Heart right ventricle (tissue), 16 donors: ENCODE data around the gene ACSL5. TPM values are rescaled to one million over a fixed set of nuclear protein-coding genes. Genes with fewer than 3 reads are reported as not detected.
"Not testable (repeated sequence)": the region's sequence is repeated elsewhere in the genome, so short reads cannot be mapped to it uniquely, and the experiment has no call there.

Experiments used
- ATAC-seq, 8 donors: fragments of 200-7000 bp; cut with Tn5 transposase; one replicate each; pipeline ENCODE4 v1.9.1; 2020; ENCODE audit warnings: mild to moderate bottlenecking in 8 of 8, moderate library complexity in 8 of 8, moderate number of reproducible peaks in 1 of 8
- DNase-seq, 2 donors: peaks; one replicate each; pipeline ENCODE4 v3.0.0-alpha.2; 2020
- H3K27ac ChIP-seq, 10 donors: fragments of 200-600 bp; sonication (generic) in 2 of 10; one replicate each; pipeline versions ENCODE4 v1.5.0 to v1.8.0; 2020 to 2022; ENCODE audit warnings: mild to moderate bottlenecking in 3 of 10
- H3K27me3 ChIP-seq, 7 donors: fragments of 200-600 bp; one replicate each; pipeline ENCODE4 v1.8.0; 2021 to 2022; ENCODE audit warnings: mild to moderate bottlenecking in 2 of 7
- H3K36me3 ChIP-seq, 9 donors: fragments of 200-600 bp; sonication (generic) in 1 of 9; one replicate each; pipeline versions ENCODE4 v1.5.0 to v1.8.0; 2020 to 2022; ENCODE audit warnings: mild to moderate bottlenecking in 2 of 9
- H3K4me1 ChIP-seq, 9 donors: fragments of 200-600 bp; sonication (generic) in 1 of 9; one replicate each; pipeline versions ENCODE4 v1.5.0 to v1.8.0; 2020 to 2022; ENCODE audit warnings: mild to moderate bottlenecking in 4 of 9
- H3K4me3 ChIP-seq, 10 donors: fragments of 200-600 bp; sonication (generic) in 2 of 10; one replicate each; pipeline versions ENCODE4 v1.5.0 to v1.8.0; 2020 to 2022; ENCODE audit warnings: mild to moderate bottlenecking in 7 of 10, moderate library complexity in 2 of 10
- H3K9me3 ChIP-seq, 11 donors: fragments of 200-600 bp in 10 of 11; sonication (generic) in 2 of 11; one replicate each; pipeline versions ENCODE4 v1.5.0 to v1.8.0; 2013 to 2022; ENCODE audit warnings: mild to moderate bottlenecking in 2 of 11, control low read depth in 1 of 11, moderate library complexity in 1 of 11
- CTCF ChIP-seq, 9 donors: fragments of 200-600 bp; sonication (generic) in 2 of 9; IDR thresholded peaks; one replicate each; pipeline versions ENCODE4 v1.5.0 to v1.8.0; 2021 to 2022; ENCODE audit warnings: antibody characterized with exemption in 9 of 9, mild to moderate bottlenecking in 5 of 9, moderate library complexity in 1 of 9
- WGBS, 2 donors: extraction: QIAGEN DNeasy Blood & Tissue Kit; methylation state at CpG; one replicate each; pipeline ENCODE4 v1.1.7; 2013; ENCODE audit warnings: inconsistent platforms in 1 of 2; 5-methylcytosine and 5-hydroxymethylcytosine counted together
- intact Hi-C, 10 donors: fragments of 100-400 bp; cut with DNase I; formaldehyde crosslinking; loops; one replicate each; pipeline versions ENCODE4 v1.11.1 to v1.14.2; 2022
- polyA plus RNA-seq, 2 donors: library from polyadenylated mRNA; stranded (reverse); fragments of 200-250 nt; gene quantifications; one replicate each; pipeline ENCODE4 v1.2.3, GENCODE V29; 2013
- total RNA-seq, 10 donors: library from RNA; stranded (reverse); fragmentation: NEBNext Ultra II Directional in 3 of 10; extraction: Animal tissue kit (Norgen Biotek cat#: 25700) in 3 of 10; gene quantifications; one replicate each; pipeline versions ENCODE4 v1.2.1 to v1.2.4, GENCODE V29; 2021 to 2023
- donor health status: Arrhythmogenic right ventricular cardiomyopathy.
- donor health status: ischemic (EF 13 %, LVEDD 7.1; RV severe dilation, severe dysfunction).
- donor health status: healthy with polysubstance abuse.
- donor health status: DM: no; HTN: yes; CAD: no.
- donor health status: DM: no; HTN: no; CAD: no.
- donor health status: ischemic (EF 25% LVEDD 6.9; RV normal size, moderate dysfunction).
- donor health status: ischemic (EF 25% LVEDD 5.7; RV mildly dilated, moderate dysfunction).
- donor health status: healthy.
- donor health status: DM: yes; HTN: yes; CAD: no.
- donor health status: Ischemic cardiomyopathy.
- donor health status: ischemic (EF 35%, LVEDD 5.7; RV mildly dilated, moderate dysfunction).
- donor health status: nonischemic (EF 11% LVEDD 7.7; RV severe dilation, severe dysfunction).
- donor health status: DM: yes; HTN: yes; CAD: no.
- donor health status: PGD.
- donor health status: ischemic (EF 29% LVEDD 5.4; RV normal size, mild dysfunction).
- donor health status: nonischemic (EF 23%, LVEDD 6.1; RV moderate dilation, normal function).

The ACSL5 gene
- total and polyA plus RNA-seq, 12 donors = 3.1 to 17.4 (median 6.6) TPM

- peak in 7 of 8 donors; percentile 16 to 57 (median 40) for ATAC-seq
- no peaks in the 10 kb centered on the region for H3K36me3 ChIP-seq
- H3K4me3 ChIP-seq = peak overlapping the region in 7 of 10 donors; percentile 36 to 64 (median 59)
- H3K4me1 ChIP-seq = peaks cover 0 to 33% (median 22%) of the 10 kb centered on the region in 9 donors
- intact Hi-C loops = no loop called here
- peak overlapping the region; percentile 44 to 98 (median 81) for H3K27ac ChIP-seq
- DNase-seq = no peak
- H3K27me3 ChIP-seq = no peaks in the 10 kb centered on the region
- peak in 1 of 9 donors; percentile 3 for TF ChIP-seq CTCF (IDR thresholded peaks at IDR 0.05)
- 52 to 56% methylated on average over 8 of the region's 8 CpGs for WGBS, 2 donors
- no peaks in the 10 kb centered on the region for H3K9me3 ChIP-seq
These were observed 1.0 kb downstream of the ACSL5 start for GRCh38 chr10:112374724-112375541.

GRCh38 chr10:112375721-112376395 lies 1.9 kb downstream of the ACSL5 start:
- intact Hi-C loops = no loop called here
- H3K36me3 ChIP-seq = no peaks in the 10 kb centered on the region
- DNase-seq (peak; percentile 67 to 78), ATAC-seq (peak; percentile 82 to 93 (median 88))
- peak overlapping the region in 9 of 10 donors; percentile 36 to 64 (median 53) for H3K4me3 ChIP-seq
- TF ChIP-seq CTCF (IDR thresholded peaks at IDR 0.05) = peak in 2 of 9 donors; percentile 22 to 30
- WGBS, 2 donors = 36 to 51% methylated on average over 16 of the region's 16 CpGs
- H3K27ac ChIP-seq = peak overlapping the region; percentile 62 to 98 (median 81)
- no peaks in the 10 kb centered on the region for H3K27me3 ChIP-seq
- H3K4me1 ChIP-seq = peaks cover 0 to 33% (median 22%) of the 10 kb centered on the region in 9 donors
- no peaks in the 10 kb centered on the region for H3K9me3 ChIP-seq

- Histone ChIP-seq H3K36me3 (no peaks in the 10 kb centered on the region), H3K4me1 (peaks cover 0 to 33% (median 22%) of the 10 kb centered on the region in 9 donors), H3K27ac (peak overlapping the region; percentile 62 to 98 (median 81)), H3K27me3 (no peaks in the 10 kb centered on the region), H3K9me3 (no peaks in the 10 kb centered on the region), H3K4me3 (peak overlapping the region in 9 of 10 donors; percentile 36 to 64 (median 53))
- DNase-seq = no peak
- WGBS, 2 donors = 63 to 68% methylated on average over 11 of the region's 11 CpGs
- peak in 4 of 8 donors; percentile 24 to 48 (median 34) for ATAC-seq
- no peak for TF ChIP-seq CTCF (IDR thresholded peaks at IDR 0.05)
- intact Hi-C loops = no loop called here
These were observed 2.5 kb downstream of the ACSL5 start for GRCh38 chr10:112376396-112376790.

- H3K36me3 ChIP-seq, H3K27me3 ChIP-seq, DNase-seq, H3K9me3 ChIP-seq, intact Hi-C loops, ATAC-seq: not testable (repeated sequence)
- WGBS, 2 donors = 97 to 99% methylated on average over 9 of the region's 9 CpGs
- Histone ChIP-seq H3K27ac (peak overlapping the region in 5 of 10 donors; percentile 76 to 98 (median 88)), H3K4me1 (peaks cover 0 to 33% (median 22%) of the 10 kb centered on the region in 9 donors), H3K4me3 (peak overlapping the region in 6 of 10 donors; percentile 36 to 64 (median 60))
These were observed 3.2 kb downstream of the ACSL5 start for GRCh38 chr10:112377116-112377515.
